NT2/D1 (cell line): ENCODE results near the gene ERGIC3.

Source experiments
- YY1 ChIP-seq: IDR thresholded peaks from 2 replicates; pipeline ENCODE4 v1.6.1; 2011; ENCODE audit not compliant: insufficient read length, insufficient read depth
- ZNF274 ChIP-seq: IDR thresholded peaks from 2 replicates; pipeline ENCODE4 v1.6.1; 2011; ENCODE audit warnings: mild to moderate bottlenecking, low read depth, low read length

- TF ChIP-seq YY1 (no peak), ZNF274 (no peak)
Observed at GRCh38 chr20:35504751-35505150, 37.1 kb upstream of the ERGIC3 start.
